ENCODE results near the gene FOXK1.

DNA sequence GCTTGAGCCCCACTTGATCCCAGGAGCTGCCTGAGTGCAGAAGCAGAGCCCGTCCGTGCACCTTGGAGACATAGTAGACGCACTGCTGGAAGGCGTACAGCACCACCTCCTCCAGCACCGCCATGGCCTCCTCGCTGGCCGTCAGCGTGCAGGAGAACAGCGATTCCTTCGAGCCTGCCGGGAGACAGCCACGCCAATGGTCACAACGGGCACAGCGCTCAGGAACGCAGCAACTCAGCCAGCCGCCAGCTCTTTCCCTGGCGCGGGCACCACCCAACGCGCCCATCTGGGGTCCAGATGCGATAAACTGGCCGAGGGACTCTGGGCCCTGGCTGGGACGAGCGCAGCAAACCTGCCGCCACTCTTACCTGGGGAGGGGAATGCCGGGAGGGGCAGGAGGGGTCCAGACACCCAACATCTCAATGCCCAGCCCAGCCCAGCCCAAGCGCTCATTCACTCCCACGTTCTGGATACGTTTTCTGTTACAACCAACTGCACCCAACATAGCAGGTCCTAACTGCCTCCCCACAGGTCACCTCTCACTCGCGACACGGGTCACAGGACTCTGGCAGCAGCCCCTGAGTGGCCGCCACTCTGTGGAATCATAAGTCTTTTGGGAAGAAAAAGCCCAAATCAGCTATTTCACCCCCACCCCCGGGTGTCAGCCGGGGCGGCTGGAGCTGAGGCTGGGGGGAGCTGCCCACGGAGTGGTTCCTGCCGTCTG, 135.2 kb downstream of the FOXK1 start:
- TF ChIP-seq POLR2A (IDR thresholded peaks at IDR 0.05), result no peak
- TF ChIP-seq, protein P1, sequence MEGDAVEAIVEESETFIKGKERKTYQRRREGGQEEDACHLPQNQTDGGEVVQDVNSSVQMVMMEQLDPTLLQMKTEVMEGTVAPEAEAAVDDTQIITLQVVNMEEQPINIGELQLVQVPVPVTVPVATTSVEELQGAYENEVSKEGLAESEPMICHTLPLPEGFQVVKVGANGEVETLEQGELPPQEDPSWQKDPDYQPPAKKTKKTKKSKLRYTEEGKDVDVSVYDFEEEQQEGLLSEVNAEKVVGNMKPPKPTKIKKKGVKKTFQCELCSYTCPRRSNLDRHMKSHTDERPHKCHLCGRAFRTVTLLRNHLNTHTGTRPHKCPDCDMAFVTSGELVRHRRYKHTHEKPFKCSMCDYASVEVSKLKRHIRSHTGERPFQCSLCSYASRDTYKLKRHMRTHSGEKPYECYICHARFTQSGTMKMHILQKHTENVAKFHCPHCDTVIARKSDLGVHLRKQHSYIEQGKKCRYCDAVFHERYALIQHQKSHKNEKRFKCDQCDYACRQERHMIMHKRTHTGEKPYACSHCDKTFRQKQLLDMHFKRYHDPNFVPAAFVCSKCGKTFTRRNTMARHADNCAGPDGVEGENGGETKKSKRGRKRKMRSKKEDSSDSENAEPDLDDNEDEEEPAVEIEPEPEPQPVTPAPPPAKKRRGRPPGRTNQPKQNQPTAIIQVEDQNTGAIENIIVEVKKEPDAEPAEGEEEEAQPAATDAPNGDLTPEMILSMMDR (IDR thresholded peaks at IDR 0.05), result no peak

All from right lobe of liver (tissue), 4 donors.